ENCODE data around the gene SPDEF.

GRCh38 chr6:34600796-34601195 lies 44.7 kb upstream of the SPDEF start:
- TF ChIP-seq EZH2 (IDR thresholded peaks at IDR 0.05; ENCODE audit: low read depth, unreplicated experiment) (no peak), CTCF (conservative IDR thresholded peaks at IDR 0.05; ENCODE audit: low read depth in 2 of 2) (no peak), STAT1 (IDR thresholded peaks at IDR 0.05; ENCODE audit: unreplicated experiment) (no peak), EZH2phosphoT487 (IDR thresholded peaks at IDR 0.05; ENCODE audit: unreplicated experiment) (no peak), REST (IDR thresholded peaks at IDR 0.05; ENCODE audit: unreplicated experiment) (no peak), ZNF462 (CRISPR knock-in tag; IDR thresholded peaks at IDR 0.05) (no peak), POLR2AphosphoS5 (IDR thresholded peaks at IDR 0.05; ENCODE audit: low read depth) (no peak), CREB1 (CRISPR knock-in tag; IDR thresholded peaks at IDR 0.05; ENCODE audit: low read depth) (no peak), ZNF114 (CRISPR knock-in tag; IDR thresholded peaks at IDR 0.05) (no peak), NANOG (IDR thresholded peaks at IDR 0.05; ENCODE audit: borderline replicate concordance) (no peak), ETS1 (IDR thresholded peaks at IDR 0.05) (no peak)
